H9 (cell line): ENCODE data around the gene C6orf136. TPM values are rescaled to one million over a fixed set of nuclear protein-coding genes. Genes with fewer than 3 reads are reported as not detected.

Source experiments
- DNase-seq: peaks from one replicate; pipeline ENCODE4 v3.0.0-alpha.2; 2017
- H2AFZ ChIP-seq: one replicate; pipeline ENCODE4 v1.6.1; 2013; ENCODE audit warnings: mild to moderate bottlenecking, low read length, control low read depth, moderate library complexity
- H2AK5ac ChIP-seq: 2 replicates; pipeline ENCODE4 v1.6.1; 2013; ENCODE audit warnings: low read length, control low read depth, mixed read lengths; ENCODE audit not compliant: insufficient read length
- H2BK120ac ChIP-seq: one replicate; pipeline ENCODE4 v1.6.1; 2013; ENCODE audit warnings: low read depth, mild to moderate bottlenecking, low read length, control low read depth, inconsistent platforms; ENCODE audit not compliant: poor library complexity, severe bottlenecking
- H2BK12ac ChIP-seq: 2 replicates; pipeline ENCODE4 v1.6.1; 2013; ENCODE audit warnings: low read length, control low read depth, mixed read lengths, low read depth; ENCODE audit not compliant: insufficient read length
- H2BK15ac ChIP-seq: 2 replicates; pipeline ENCODE4 v1.6.1; 2013; ENCODE audit warnings: low read depth, low read length, control low read depth
- H2BK20ac ChIP-seq: one replicate; pipeline ENCODE4 v1.6.1; 2013; ENCODE audit warnings: low read depth, mild to moderate bottlenecking, low read length, control low read depth, inconsistent platforms; ENCODE audit not compliant: poor library complexity, severe bottlenecking
- H2BK5ac ChIP-seq: 2 replicates; pipeline ENCODE4 v1.6.1; 2013; ENCODE audit warnings: low read length, control low read depth, mixed read lengths; ENCODE audit not compliant: insufficient read length
- H3K14ac ChIP-seq: 2 replicates; pipeline ENCODE4 v1.6.1; 2013; ENCODE audit warnings: low read length, control low read depth; ENCODE audit not compliant: insufficient read depth
- H3K18ac ChIP-seq: 2 replicates; pipeline ENCODE4 v1.6.1; 2013; ENCODE audit warnings: low read depth, mild to moderate bottlenecking, mixed read lengths, low read length, control low read depth; ENCODE audit not compliant: insufficient read length
- H3K23ac ChIP-seq: 2 replicates; pipeline ENCODE4 v1.6.1; 2013; ENCODE audit warnings: low read length, control low read depth, mixed read lengths, low read depth; ENCODE audit not compliant: insufficient read length
- H3K23me2 ChIP-seq: 2 replicates; pipeline ENCODE4 v1.6.1; 2013; ENCODE audit warnings: low read depth, mild to moderate bottlenecking, mixed read lengths, low read length, control low read depth; ENCODE audit not compliant: insufficient read length, poor library complexity, severe bottlenecking
- H3K27ac ChIP-seq: 2 replicates; pipeline ENCODE4 v1.5.1; 2013; ENCODE audit warnings: low read length, control low read depth, mixed read lengths, low read depth; ENCODE audit not compliant: insufficient read length
- H3K27me3 ChIP-seq: 2 replicates; pipeline ENCODE4 v1.6.1; 2013; ENCODE audit warnings: low read length, control low read depth, inconsistent platforms; ENCODE audit not compliant: insufficient read depth
- H3K4ac ChIP-seq: 2 replicates; pipeline ENCODE4 v1.6.1; 2013; ENCODE audit warnings: low read depth, mild to moderate bottlenecking, control low read depth, inconsistent platforms, low read length, moderate library complexity
- H3K4me1 ChIP-seq: 2 replicates; pipeline ENCODE4 v1.6.1; 2013; ENCODE audit warnings: low read length, control low read depth, inconsistent platforms; ENCODE audit not compliant: insufficient read depth
- H3K4me2 ChIP-seq: 2 replicates; pipeline ENCODE4 v1.6.1; 2013; ENCODE audit warnings: low read length, control low read depth, mixed read lengths; ENCODE audit not compliant: insufficient read length, insufficient read depth
- H3K56ac ChIP-seq: 2 replicates; pipeline ENCODE4 v1.6.1; 2013; ENCODE audit warnings: low read depth, mild to moderate bottlenecking, mixed read lengths, low read length, control low read depth; ENCODE audit not compliant: insufficient read length
- H3K79me1 ChIP-seq: 2 replicates; pipeline ENCODE4 v1.6.1; 2013; ENCODE audit warnings: low read depth, mild to moderate bottlenecking, moderate library complexity, low read length, control low read depth, inconsistent platforms; ENCODE audit not compliant: insufficient read depth, poor library complexity, severe bottlenecking
- H3K79me2 ChIP-seq: 2 replicates; pipeline ENCODE4 v1.6.1; 2013; ENCODE audit warnings: low read length, control low read depth, inconsistent platforms; ENCODE audit not compliant: insufficient read depth
- H3K9ac ChIP-seq: 2 replicates; pipeline ENCODE4 v1.6.1; 2013; ENCODE audit warnings: low read length, control low read depth, mixed read lengths; ENCODE audit not compliant: insufficient read length; ENCODE audit errors: extremely low read depth
- H3K9me3 ChIP-seq: one replicate; pipeline ENCODE4 v1.6.1; 2013; ENCODE audit warnings: low read depth, low read length, inconsistent platforms; ENCODE audit not compliant: control insufficient read depth
- H3T11ph ChIP-seq: one replicate; pipeline ENCODE4 v1.6.1; 2013; ENCODE audit warnings: mild to moderate bottlenecking, low read length, control low read depth, inconsistent platforms
- H4K20me1 ChIP-seq: one replicate; pipeline ENCODE4 v1.6.1; 2013; ENCODE audit not compliant: control insufficient read depth, insufficient read length, insufficient read depth
- H4K5ac ChIP-seq: 2 replicates; pipeline ENCODE4 v1.6.1; 2013; ENCODE audit warnings: low read depth, mild to moderate bottlenecking, mixed read lengths, low read length, control low read depth; ENCODE audit not compliant: insufficient read length
- H4K8ac ChIP-seq: replicated peaks from 2 replicates; pipeline ENCODE4 v1.6.1; 2013; ENCODE audit warnings: low read length, control low read depth, mixed read lengths, low read depth; ENCODE audit not compliant: insufficient read length
- H4K91ac ChIP-seq: 2 replicates; pipeline ENCODE4 v1.6.1; 2013; ENCODE audit warnings: low read depth, mild to moderate bottlenecking, moderate library complexity, mixed read lengths, low read length, control low read depth; ENCODE audit not compliant: insufficient read length
- H3K27ac Mint-ChIP-seq, 3 experiments: 2 replicates in 2 of 3; 3 replicates in 1 of 3; pipeline ENCODE4 v1.8.0; 2020 to 2021; ENCODE audit warnings: mixed read lengths in 3 of 3, mild to moderate bottlenecking in 1 of 3, moderate library complexity in 1 of 3
- H3K27me3 Mint-ChIP-seq: 2 replicates; pipeline ENCODE4 v1.8.0; 2021; ENCODE audit warnings: low read depth, mild to moderate bottlenecking, moderate library complexity, mixed read lengths
- H3K36me3 Mint-ChIP-seq, 3 experiments: 2 replicates in 2 of 3; 3 replicates in 1 of 3; pipeline ENCODE4 v1.8.0; 2020 to 2021; ENCODE audit warnings: low read depth in 3 of 3, mixed read lengths in 3 of 3; ENCODE audit not compliant: insufficient read depth in 1 of 3
- H3K4me1 Mint-ChIP-seq, 2 experiments: 2 replicates each; pipeline ENCODE4 v1.8.0; 2020; ENCODE audit warnings: mixed read lengths in 2 of 2
- H3K4me3 Mint-ChIP-seq, 2 experiments: 2 replicates in 1 of 2; 3 replicates in 1 of 2; pipeline ENCODE4 v1.8.0; 2020 to 2021; ENCODE audit warnings: mild to moderate bottlenecking in 2 of 2, mixed read lengths in 2 of 2, moderate library complexity in 1 of 2
- H3K9me3 Mint-ChIP-seq, 2 experiments: 2 replicates in 1 of 2; 3 replicates in 1 of 2; pipeline ENCODE4 v1.8.0; 2020; ENCODE audit warnings: mild to moderate bottlenecking in 2 of 2, mixed read lengths in 2 of 2, moderate library complexity in 1 of 2
- WGBS: extraction: QIAGEN DNeasy Blood & Tissue Kit; methylation state at CpG from one replicate; pipeline ENCODE4 v1.1.7; 2013; ENCODE audit warnings: missing lambda C conversion rate, low lambda C conversion rate, mixed read lengths; ENCODE audit not compliant: insufficient read length; ENCODE audit errors: extremely low coverage; 5-methylcytosine and 5-hydroxymethylcytosine counted together
- total RNA-seq: library from RNA; stranded (reverse); gene quantifications from 2 replicates; pipeline ENCODE4 v1.2.1, GENCODE V29; 2021
- TF ChIP-seq, protein P1 (sequence below): fragments of 200-600 bp; sonication (generic); conservative IDR thresholded peaks from 3 replicates; pipeline ENCODE4 v1.8.0; 2021; ENCODE audit warnings: antibody characterized with exemption, mild to moderate bottlenecking

Gene C6orf136
- total RNA-seq, 1 experiment from 2014 or later = 22.2 TPM

DNA sequence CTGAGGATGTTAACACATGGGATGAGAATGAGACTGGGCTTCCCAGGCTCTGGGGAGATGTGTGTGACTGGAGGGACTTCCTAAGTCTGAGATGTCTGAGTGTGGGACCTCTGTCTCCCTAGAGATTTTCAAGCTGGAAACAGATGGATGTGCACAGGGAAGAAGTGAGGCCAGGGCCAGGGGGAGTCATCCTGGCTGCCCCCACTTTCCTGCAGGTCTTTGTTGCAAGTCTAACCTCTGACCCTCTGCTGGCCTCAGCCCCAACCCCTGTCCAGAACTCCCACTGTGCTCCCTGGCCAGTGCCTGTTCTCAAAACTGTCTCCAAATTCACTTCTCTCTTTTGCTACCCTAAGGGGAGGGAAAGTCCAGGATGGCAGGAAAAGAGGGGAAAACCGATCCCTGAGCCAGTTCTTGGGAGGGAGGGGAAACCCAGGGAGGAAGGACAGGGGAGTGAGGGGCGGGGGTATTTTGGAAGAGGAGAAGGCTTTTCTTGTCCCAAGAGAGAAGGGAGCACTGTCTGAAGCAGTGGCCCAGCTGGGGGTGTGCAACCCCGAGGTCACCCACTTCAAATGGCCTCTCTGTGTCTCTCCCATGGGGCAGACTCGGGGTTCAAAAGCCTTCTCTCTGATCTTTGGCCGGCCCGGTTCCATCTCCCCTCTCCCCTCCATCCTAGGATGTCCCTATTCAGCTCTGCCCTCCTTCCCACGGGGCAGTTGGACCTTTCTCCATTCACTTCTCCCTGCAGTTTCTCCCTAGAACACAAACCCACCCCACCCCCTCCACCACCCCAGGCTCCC, 36.4 kb downstream of the C6orf136 start:
- H3K79me2 ChIP-seq = peaks cover 2% of the 10 kb centered on the region; the same call in 1 of the 2 replicates
- peaks cover 14% of the 10 kb centered on the region; the same call in 1 of the 2 replicates for H3K4me1 ChIP-seq
- no CpG with 5 or more reads among the region's 7 CpGs for WGBS
- H2AFZ ChIP-seq = no peak overlapping the region
- peak overlapping the region; percentile 40 for H3K4me2 ChIP-seq
- H3K23ac ChIP-seq = no peak overlapping the region
- no peak overlapping the region for H2AK5ac ChIP-seq
- no peak overlapping the region for H3K18ac ChIP-seq
- Mint-ChIP-seq H3K4me1 (peaks cover 66 to 68% of the 10 kb centered on the region in 2 experiments), H3K27ac (peak overlapping the region; percentile 91 to 92 (median 92); a peak in 4 of 7 replicates), H3K27me3 (peaks cover 3% of the 10 kb centered on the region; the same call in 1 of the 2 replicates), H3K9me3 (no peaks in the 10 kb centered on the region; a peak in 1 of 5 replicates), H3K36me3 (peaks cover 5 to 24% (median 22%) of the 10 kb centered on the region in 3 experiments), H3K4me3 (peak overlapping the region; percentile 35 to 73)
- H3K14ac ChIP-seq = no peak overlapping the region
- no peak overlapping the region for H3K27ac ChIP-seq
- H3T11ph ChIP-seq = no peak overlapping the region
- H4K91ac ChIP-seq = no peak overlapping the region
- no peak overlapping the region for H4K8ac ChIP-seq
- H2BK20ac ChIP-seq = no peak overlapping the region
- H2BK5ac ChIP-seq = no peak overlapping the region
- H3K9ac ChIP-seq = peak overlapping the region; percentile 27
- H3K9me3 ChIP-seq = no peaks in the 10 kb centered on the region
- H2BK15ac ChIP-seq = no peak overlapping the region
- no peak overlapping the region for H4K5ac ChIP-seq
- no peak overlapping the region for H3K4ac ChIP-seq
- H2BK12ac ChIP-seq = no peak overlapping the region
- H2BK120ac ChIP-seq = no peak overlapping the region
- TF ChIP-seq, protein P1, sequence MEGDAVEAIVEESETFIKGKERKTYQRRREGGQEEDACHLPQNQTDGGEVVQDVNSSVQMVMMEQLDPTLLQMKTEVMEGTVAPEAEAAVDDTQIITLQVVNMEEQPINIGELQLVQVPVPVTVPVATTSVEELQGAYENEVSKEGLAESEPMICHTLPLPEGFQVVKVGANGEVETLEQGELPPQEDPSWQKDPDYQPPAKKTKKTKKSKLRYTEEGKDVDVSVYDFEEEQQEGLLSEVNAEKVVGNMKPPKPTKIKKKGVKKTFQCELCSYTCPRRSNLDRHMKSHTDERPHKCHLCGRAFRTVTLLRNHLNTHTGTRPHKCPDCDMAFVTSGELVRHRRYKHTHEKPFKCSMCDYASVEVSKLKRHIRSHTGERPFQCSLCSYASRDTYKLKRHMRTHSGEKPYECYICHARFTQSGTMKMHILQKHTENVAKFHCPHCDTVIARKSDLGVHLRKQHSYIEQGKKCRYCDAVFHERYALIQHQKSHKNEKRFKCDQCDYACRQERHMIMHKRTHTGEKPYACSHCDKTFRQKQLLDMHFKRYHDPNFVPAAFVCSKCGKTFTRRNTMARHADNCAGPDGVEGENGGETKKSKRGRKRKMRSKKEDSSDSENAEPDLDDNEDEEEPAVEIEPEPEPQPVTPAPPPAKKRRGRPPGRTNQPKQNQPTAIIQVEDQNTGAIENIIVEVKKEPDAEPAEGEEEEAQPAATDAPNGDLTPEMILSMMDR = no peak
- H3K79me1 ChIP-seq = no peaks in the 10 kb centered on the region
- no peak overlapping the region for H3K56ac ChIP-seq
- H3K23me2 ChIP-seq = peaks cover 22% of the 10 kb centered on the region
- no peak for DNase-seq
- H3K27me3 ChIP-seq = no peaks in the 10 kb centered on the region
- no peaks in the 10 kb centered on the region for H4K20me1 ChIP-seq
